Ishikawa (cell line): Measurements from ENCODE around the gene KLF1.

Source experiments
- CREB1 ChIP-seq: IDR thresholded peaks from 2 replicates; pipeline ENCODE4 v1.6.1; 2012; ENCODE audit warnings: low read depth
- EGR1 ChIP-seq: IDR thresholded peaks from 2 replicates; pipeline ENCODE4 v1.6.1; 2012
- EP300 ChIP-seq: IDR thresholded peaks from 2 replicates; pipeline ENCODE4 v1.6.1; 2012; ENCODE audit warnings: borderline replicate concordance
- FOXM1 ChIP-seq: IDR thresholded peaks from 2 replicates; pipeline ENCODE4 v1.6.1; 2012; ENCODE audit warnings: low read depth, borderline replicate concordance
- RAD21 ChIP-seq: IDR thresholded peaks from 2 replicates; pipeline ENCODE4 v1.6.1; 2012; ENCODE audit warnings: low read depth
- TAF1 ChIP-seq: IDR thresholded peaks from 2 replicates; pipeline ENCODE4 v1.6.1; 2012; ENCODE audit warnings: low read depth, mild to moderate bottlenecking
- TEAD4 ChIP-seq: IDR thresholded peaks from 2 replicates; pipeline ENCODE4 v1.6.1; 2012
- YY1 ChIP-seq: IDR thresholded peaks from 2 replicates; pipeline ENCODE4 v1.6.1; 2012; ENCODE audit warnings: low read depth

GRCh38 chr19:12872255-12872654 is 14.7 kb downstream of the KLF1 start:
- TF ChIP-seq TEAD4 (no peak), TAF1 (no peak), YY1 (no peak), CREB1 (no peak), RAD21 (no peak), EP300 (no peak), EGR1 (no peak), FOXM1 (no peak)
